NCI-H526 treated with DMSO at 0.1 percent for 48 hours (cell line): ENCODE measurements around the gene SLC16A10.
"Not testable (repeated sequence)": the region's sequence is repeated elsewhere in the genome, so short reads cannot be mapped to it uniquely, and the experiment has no call there.

Experiments used
- DNase-seq: peaks from one replicate; lab custom pipeline; 2025; lab: John Stamatoyannopoulos, UW

SLC16A10 gene

DNA sequence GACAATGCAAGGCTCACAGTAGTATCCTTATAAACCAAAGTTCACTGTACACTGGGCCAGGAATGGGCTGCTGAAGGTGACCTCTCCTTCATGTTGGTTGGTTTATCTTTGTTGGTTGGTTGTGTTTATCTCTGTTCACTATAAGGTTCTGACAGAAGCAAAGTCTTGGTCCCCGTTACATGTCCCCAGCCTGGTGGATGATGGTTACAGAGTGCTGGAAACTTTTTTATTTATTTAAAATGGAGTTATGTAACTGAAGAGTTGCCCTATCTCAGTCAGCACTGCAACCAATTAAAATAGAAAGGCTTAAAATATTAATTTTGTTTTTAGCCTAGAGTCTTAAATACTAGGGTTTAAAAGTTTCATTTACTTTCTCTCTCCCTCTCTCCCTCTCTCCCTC, 100.6 kb downstream of the SLC16A10 start:
- no peak for DNase-seq

DNA sequence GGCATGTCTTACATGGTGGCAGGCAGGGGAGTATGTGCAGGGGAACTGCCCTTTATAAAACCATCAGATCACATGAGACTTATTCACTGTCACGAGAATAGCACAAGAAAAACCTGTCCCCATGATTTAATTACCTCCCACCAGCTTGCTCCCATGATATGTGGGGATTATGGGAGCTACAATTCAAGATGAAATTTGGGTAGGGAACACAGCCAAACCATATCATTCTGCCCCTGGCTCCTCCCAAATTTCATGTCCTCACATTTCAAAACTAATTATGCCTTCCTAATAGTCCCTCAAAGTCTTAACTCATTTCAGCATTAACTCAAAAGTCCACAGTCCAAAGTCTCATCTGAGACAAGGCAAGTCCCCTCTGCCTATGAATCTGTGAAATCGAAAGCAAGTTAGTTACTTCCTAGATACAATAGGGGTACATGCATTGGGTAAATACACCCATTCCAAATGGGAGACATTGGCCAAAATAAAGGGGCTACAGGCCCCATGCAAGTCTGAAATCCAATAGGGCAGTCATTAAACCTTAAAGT, 102.4 kb downstream of the SLC16A10 start:
- not testable (repeated sequence) for DNase-seq

DNA sequence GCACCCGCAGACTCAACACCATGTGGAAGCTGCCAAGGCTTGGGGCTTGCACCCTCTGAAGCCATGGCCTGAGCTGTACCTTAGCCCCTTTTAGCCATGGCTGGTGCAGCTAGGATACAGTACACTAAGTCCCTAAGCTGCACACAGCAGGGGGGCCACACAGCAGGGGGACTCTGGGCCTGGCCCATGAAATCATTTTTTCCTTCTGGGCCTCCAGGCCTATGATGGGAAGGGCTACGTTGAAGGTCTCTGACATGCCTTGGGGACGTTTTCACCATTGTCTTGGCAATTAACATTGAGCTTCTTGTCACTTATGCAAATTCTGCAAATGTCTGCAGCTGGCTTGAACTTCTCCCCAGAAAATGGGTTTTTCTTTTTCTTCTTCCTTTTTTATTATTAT, 103.3 kb downstream of the SLC16A10 start:
- no peak for DNase-seq

DNA sequence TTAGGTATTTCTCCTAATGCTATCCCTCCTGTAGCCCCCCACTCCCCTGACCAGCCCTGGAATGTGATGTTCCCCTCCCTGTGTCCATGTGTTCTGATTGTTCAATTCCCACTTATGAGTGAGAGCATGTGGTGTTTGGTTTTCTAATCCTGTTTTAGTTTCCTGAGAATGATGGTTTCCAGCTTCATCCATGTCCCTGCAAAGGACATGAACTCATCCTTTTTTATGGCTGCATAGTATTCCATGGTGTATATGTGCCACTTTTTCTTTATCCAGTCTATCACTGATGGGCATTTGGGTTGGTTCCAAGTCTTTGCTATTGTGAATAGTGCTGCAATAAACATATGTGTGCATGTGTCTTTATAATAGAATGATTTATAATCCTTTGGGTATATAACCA, 103.8 kb downstream of the SLC16A10 start:
- not testable (repeated sequence) for DNase-seq

DNA sequence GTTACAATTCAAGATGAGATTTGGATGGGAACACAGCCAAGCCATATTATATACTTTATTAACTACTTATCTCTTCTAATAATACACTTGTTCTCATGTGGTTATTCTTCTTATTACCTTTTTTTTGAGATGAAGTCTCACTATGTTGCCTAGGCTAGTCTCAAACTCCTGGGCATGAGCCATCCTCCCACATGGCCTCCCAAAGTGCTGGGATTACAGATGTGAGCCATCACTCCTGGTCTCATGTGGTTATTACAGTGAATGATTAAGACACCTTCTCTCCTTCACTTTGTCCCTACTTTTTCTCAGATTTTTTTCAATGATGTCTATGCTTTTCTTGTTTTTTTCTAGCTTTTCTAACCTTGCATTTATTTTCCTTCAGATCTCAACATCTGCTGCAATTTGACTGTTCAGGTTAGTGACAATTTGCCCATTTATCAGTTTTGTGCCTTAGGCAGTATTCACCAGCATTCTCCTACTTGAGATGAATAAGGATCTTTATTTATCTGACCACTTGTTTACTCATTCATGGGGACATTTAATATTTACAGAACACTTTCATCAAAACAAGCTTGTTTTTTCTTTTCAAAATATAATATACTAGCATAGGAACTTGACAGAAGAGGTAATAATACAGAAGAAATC, 105.7 kb downstream of the SLC16A10 start:
- DNase-seq = no peak

DNA sequence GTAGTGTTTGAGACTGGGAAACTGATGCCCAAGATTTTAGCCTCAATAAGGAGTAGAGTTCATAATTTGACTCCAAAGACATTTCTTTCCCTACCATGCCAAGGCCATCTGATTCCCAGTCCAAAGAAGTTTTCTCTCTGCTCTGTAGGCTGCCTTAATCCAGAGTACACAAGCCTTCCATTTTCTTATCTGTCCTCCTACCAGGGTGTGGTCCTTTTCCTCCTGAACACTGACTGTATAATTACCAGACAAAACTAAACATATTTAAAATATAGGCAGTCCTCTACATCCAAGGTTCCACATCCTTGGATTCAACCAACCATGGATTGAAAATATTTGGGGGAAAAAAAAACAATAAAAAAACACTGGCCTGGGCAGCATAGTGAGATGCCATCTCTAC, 108.4 kb downstream of the SLC16A10 start:
- DNase-seq = no peak

DNA sequence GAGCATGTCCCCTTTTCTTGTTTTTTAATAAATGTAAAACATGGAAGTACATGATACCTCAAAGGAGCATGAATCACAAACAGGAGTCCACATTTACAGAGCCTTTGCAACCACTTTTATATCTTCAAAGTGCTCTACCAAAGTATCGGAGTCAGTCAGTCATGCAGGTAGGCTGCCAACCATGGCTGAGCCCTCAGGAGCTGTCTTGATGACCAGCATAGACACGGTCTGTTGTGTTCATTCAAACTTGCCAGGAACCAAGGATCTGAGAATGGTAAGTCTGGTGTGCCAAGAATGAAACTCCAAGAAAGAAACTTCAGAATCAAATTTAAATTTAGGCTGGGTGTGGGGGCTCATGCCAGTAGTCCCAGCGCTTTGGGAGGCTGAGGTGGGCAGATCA, 111.5 kb downstream of the SLC16A10 start:
- no peak for DNase-seq

DNA sequence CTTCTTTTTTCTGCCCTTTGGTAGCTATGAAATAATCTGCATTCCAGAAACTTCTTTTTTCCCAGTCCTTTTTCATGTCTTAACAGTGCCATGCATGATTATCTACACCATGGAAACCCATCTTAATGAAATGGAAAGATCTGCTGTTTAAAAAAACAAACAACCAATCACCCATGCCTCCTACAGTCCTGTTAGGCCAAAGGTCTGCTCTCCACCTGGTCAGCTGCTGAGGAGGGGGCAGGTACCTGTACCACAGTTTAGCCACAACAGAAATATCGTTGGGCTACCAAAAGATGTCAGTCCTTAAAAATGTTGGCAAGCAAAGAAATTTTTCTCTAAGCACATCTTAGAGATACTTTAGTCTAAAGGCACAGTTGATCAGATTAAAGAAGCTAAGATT, 112.6 kb downstream of the SLC16A10 start:
- no peak for DNase-seq

DNA sequence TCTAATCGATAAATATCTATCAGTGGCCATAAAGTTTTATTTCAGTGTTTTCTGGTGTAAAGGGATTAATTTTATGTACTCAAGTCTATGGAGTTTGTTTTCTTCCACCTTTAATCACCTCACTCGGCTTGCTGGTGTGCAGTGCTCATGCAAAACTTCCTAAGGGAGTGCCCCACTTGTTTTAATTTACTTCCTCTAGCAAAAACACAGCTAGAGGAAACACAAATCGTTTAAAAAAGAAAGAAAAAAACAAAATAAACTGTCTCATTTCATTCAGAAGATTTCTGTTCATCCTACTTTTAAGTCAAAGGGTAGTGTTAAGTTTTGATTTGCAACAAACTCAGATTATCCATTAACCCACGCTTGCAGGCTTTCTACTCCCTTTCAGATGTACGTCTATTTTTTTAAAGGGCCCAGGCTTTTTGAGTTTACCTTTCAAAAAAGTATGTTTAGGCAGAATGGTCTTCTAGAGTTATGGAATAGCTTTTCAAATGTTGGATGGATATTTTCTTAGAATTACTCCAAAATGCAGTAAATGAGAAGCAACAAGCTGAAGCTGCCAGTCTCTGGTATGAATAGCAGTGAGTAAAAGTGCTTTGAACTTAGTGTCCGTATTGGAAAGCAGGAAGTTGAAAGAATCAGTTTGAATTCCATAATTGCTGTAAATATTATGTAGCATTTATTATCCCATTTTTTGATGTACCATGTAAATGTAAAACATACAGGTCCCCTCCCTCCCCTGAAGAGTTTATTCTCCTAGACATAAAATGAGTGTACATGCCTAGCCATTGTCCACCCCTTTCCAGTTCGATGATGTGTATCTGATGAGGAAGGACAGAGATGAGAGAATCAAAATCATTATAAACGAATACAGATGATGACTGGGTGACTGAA, 113.3 kb downstream of the SLC16A10 start:
- DNase-seq = no peak

DNA sequence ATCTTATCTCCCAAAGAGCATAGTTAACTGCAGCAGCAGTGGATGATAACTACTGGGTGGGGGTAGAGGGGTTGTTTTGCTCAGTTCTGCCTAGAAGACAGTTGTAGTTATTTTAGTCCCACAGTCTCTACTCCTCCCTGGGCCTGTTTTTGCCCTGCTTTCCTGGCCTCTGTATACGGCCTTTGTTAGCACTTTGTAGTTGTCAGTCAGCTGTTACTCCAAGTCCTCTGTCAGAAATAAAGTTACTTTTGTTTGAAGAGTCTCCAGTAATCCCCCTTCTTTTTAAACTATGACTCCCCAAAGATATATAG, 113.9 kb downstream of the SLC16A10 start:
- no peak for DNase-seq

DNA sequence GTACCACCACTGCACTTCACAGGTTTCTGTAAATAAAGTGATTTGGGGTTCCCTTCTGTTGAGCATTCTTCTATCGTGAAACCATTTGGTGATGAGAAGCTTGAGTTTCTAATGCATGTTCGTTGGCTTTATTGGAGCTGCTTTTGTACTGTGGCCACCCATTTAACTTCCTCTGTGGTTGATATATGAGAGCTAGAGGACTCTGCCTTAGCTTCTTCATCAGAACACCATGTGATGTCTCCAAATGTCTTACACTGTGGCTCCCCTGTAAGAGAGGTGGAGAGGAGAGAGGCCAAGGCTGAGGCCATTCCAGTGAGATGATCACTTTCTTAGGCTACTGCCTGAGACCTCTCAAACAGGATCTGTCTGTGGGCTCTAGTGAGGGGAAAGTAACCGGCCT, 114.5 kb downstream of the SLC16A10 start:
- no peak for DNase-seq

DNA sequence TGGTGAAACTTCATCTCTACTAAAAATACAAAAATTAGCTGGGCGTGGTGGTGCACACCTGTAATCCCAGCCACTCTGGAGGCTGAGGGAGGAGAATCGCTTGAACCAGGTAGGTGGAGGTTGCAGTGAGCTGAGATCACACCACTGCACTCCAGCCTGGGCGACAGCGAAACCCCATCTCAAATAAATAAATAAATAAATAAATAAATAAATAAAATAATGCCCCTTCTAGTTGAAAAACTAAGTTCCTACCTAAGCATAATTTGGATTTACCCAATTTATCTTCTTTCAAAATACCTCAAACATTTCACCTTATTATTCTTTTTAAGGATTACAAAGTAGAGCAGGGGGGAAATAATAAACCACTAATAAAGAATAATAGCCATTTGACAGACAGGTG, 116.2 kb downstream of the SLC16A10 start:
- not testable (repeated sequence) for DNase-seq

DNA sequence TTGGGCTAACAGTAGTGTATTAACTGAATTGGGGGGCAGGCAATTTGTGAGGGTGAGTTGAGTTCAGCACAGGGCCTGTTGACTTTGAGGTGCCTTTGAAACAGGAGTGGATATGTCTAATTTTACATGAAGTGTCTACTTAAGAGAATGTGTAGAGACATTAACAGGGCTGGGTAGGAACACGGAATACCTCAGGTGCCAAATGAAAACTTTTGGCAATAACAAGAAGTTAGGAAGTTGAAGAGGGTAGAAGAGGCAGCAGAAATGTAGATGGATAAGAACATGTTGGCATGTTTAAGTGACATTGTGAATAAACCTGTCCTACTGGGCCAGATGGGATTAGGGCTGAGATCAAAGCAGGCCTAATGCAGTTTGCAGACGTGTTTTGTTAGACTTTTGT, 117.0 kb downstream of the SLC16A10 start:
- no peak for DNase-seq

DNA sequence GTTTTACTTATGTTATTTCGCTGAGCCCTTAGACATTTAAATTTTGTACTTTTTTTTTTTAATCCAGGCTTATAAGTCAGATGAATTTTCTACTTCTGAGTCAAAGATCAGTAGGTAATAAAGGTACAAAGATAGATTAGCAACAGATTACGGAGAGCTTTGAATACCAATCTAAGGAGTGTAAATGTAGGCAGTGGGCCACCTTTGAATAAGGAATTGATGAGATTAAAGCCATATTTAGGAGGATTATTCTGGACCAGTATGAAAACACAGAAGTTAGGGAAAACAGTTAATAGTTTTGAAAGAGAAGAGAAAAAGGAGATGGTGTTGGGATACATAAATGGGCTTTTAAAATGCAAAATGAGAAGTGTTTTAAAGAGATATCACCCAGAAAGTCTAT, 117.6 kb downstream of the SLC16A10 start:
- DNase-seq = no peak

DNA sequence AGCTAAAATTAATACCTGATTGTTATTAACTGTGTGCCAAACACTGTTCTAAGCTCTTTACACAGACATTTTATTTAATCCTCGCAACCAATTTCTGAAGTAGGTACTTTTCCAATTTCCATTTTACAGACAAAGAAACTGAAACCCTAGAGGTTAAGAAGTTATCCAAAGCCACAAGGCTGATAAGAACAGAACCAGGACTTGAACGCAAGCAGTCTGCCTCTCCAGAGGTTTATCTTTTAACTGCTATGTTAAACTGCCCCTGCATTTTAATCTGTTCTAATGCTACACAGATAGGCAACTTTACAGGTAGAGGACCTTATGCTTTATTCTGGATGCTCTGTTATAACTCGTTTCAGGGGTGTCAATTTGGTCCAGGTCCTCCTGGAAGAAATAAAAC, 118.2 kb downstream of the SLC16A10 start:
- no peak for DNase-seq

DNA sequence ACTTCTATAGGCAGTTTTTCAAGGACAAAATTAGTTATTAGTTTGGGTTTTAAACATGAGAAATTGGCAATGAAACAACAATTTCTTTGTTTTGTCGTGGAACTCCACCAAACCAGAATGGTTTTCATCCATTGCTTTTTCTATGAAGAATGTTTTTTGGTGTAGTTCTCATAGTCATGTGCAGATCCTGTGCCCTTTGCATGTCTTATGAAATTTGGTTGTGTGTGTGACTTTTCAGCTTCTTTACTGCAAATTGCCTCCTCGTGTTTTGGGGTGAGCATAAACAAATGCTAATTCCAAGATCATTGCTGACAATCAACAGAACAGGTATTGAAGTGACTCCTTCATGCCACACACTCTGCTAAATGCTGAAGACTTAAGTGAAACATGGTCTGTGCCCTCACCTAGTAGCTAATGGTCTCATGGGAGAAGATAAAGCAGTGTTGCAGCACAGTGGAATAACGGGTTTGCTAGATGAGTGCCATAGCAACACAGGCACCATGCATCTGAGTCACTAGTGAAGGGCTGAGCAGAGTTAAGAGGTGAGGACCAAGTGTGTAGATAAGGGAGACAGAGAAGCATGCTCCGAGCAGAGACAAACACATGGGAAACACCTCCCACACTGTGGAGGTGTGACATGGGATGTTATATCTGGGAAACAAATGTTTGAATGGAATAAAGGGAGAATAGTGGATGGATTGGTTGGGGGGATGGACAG, 120.0 kb downstream of the SLC16A10 start:
- DNase-seq = no peak

DNA sequence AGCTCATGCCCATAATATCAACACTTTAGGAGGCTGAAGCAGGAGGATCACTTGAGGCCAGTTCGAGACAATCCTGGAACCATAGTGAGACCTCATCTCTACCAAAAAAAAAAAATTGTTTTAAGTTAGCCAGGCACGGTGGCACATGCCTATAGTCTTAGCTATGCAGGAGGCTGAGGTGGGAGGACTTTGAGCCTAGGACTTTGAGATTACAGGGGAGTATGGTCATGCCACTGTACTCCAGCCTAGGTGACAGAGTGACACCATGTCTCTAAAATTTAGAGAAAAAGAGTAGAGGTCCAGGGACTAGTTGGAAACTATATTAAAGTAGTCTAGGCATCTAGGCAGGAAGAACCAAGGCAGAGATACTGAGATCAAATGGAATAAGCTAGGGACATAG, 121.6 kb downstream of the SLC16A10 start:
- DNase-seq = no peak

DNA sequence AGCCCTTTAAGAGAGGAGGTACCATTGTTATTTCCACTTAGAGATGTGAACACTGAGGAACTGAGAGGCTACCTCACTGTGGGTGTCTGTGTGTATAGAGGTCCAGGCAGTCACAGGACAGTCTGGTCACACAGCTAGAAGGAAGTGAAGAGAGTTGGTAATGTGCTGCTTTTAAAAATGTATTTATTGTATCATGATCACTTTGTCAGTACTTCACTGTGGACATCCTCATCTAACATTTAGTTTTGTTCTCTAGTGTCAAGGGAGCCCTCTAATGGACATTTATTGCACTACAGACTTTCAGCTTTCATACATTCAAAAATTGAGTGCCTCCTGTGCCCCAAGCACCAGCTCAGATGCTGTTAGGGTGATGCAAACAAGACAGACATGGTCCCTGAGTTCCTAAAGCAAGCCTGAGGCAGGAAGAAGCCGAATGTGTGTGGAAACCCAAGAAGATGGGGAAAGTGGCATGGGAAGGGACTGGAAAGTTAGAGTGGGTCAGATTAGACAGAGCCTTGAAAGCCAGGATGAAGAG, 123.0 kb downstream of the SLC16A10 start:
- DNase-seq = peak; percentile 64

DNA sequence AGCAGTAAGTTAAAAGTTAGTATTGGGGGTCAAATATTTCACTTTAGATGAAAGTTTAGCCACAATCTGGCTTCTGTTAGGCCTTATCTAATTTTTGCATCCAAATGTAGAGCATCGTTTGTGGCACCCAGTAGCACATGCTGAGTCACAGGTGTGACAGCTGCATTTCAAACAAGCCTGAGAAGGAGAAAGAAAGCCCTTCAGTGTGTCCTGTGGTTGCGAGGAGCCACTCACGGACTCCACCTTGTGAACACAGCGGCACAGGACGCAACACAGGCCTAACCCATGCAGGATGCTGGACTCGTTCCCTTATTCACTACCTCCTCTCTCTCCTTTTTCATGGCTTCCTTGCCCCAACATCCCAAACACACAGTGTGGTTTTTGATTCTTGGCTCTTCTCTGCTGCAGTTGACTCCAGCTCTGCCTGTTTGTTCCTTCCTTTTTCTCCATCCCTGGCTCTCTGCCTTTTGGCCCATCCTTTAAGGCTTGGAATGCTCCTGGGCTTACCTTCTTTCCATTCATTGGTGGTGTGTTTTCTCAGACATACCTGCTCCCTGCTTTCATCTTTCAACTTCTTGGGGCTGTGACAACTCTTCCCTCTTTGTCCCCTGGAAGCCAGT, 124.2 kb downstream of the SLC16A10 start:
- no peak for DNase-seq

DNA sequence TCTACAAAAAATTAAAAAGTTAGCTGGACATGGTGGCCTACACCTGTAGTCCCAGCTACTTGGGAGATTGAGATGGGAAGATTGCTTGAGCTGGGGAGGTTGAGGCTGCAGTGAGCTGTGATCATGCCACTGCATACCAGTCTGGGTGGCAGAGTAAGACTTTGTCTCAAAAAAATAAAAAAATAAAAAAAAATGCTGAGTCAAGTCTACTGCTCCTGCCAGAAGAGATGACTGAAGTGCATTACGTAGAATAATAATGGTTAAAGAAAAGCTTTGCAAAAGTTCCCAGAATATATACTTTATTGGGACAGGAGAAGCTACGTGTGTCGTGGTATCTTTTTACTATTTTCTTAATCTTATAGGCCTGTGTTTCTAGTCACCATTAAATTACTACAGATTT, 125.3 kb downstream of the SLC16A10 start:
- no peak for DNase-seq

DNA sequence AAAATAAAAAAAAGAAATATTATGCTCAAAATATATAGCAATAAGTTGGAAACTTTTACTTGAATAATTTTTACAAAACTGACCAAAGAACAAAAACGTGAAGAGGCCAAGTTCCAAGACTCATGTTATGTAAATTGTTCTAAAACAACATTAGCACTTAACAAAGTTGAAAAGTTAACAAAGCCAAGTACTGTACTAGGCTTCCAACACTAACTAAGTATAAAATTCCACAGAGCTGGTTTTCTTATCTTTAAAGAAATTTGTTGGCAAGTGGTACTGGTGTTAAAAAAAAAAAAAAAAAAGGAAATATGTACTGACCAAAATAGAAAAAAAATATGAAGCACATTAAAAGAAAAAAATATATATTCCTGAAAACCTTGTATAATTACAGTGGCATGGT, 127.8 kb downstream of the SLC16A10 start:
- DNase-seq = no peak

DNA sequence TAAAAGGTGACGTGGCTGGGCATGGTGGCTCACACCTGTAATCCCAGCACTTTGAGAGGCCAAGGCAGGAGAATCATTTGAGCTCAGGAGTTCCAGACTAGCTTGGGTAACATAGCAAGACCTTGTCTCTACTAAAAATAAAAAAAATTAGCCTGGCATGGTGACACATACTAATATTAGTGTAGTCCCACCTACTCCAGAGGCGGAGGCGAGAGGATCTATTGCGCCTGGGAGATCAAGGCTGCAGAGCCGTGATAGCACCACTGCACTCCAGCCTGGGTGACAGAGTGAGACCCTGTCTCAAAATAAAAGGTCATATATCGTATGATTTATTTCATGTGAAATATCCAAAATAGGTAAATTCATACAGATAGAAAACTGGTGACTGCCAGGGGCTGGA, 132.5 kb downstream of the SLC16A10 start:
- no peak for DNase-seq
